GM12864 (cell line): ENCODE data around the gene MATK.

Source experiments
- DNase-seq: peaks from one replicate; pipeline ENCODE4 v3.0.0-alpha.2; 2011; ENCODE audit warnings: low read depth
- H3K4me3 ChIP-seq: 2 replicates; pipeline ENCODE4 v1.5.1; 2011; ENCODE audit warnings: mild to moderate bottlenecking, low read depth, low read length, control low read depth
- CTCF ChIP-seq: IDR thresholded peaks from 2 replicates; pipeline ENCODE4 v1.5.1; 2011; ENCODE audit warnings: low read depth, mild to moderate bottlenecking, moderate library complexity, low read length, control low read depth, inconsistent platforms; ENCODE audit errors: missing control alignments

Gene MATK

GRCh38 chr19:3803114-3803888 lies 17.1 kb upstream of the MATK start:
- DNase-seq: no peak
- TF ChIP-seq CTCF: no peak

GRCh38 chr19:3801412-3802096 lies 15.4 kb upstream of the MATK start:
- H3K4me3 ChIP-seq: no peak overlapping the region
- TF ChIP-seq CTCF: no peak
- no peak for DNase-seq

More at GRCh38 chr19:3803114-3803888, 17.1 kb upstream of the MATK start:
- H3K4me3 ChIP-seq: no peak overlapping the region

GRCh38 chr19:3800996-3801395 lies 14.8 kb upstream of the MATK start:
- no peak overlapping the region for H3K4me3 ChIP-seq
- no peak for TF ChIP-seq CTCF
- DNase-seq: no peak

GRCh38 chr19:3798137-3798536 lies 12.0 kb upstream of the MATK start:
- no peak for DNase-seq
- no peak for TF ChIP-seq CTCF
- H3K4me3 ChIP-seq: no peak overlapping the region

GRCh38 chr19:3796358-3796757 lies 10.2 kb upstream of the MATK start:
- no peak for DNase-seq
- H3K4me3 ChIP-seq: no peak overlapping the region
- TF ChIP-seq CTCF: no peak

- H3K4me3 ChIP-seq: no peak overlapping the region
- TF ChIP-seq CTCF: no peak
- DNase-seq: no peak
These were observed 7.6 kb upstream of the MATK start for GRCh38 chr19:3793799-3794198.
